Testis (tissue), 3 donors: ENCODE data around the gene CDH23. TPM values are rescaled to one million over a fixed set of nuclear protein-coding genes. Genes with fewer than 3 reads are reported as not detected.

Source experiments
- DNase-seq: peaks from one replicate; pipeline ENCODE4 v3.0.0-alpha.2; 2019
- H3K27ac ChIP-seq, 2 donors: fragments of 200-600 bp; sonication (generic); one replicate each; pipeline ENCODE4 v1.5.1; 2019
- H3K27me3 ChIP-seq: fragments of 200-600 bp; sonication (generic); one replicate; pipeline ENCODE4 v1.5.1; 2019
- H3K36me3 ChIP-seq: fragments of 200-600 bp; sonication (generic); one replicate; pipeline ENCODE4 v1.5.1; 2017; ENCODE audit warnings: low read depth; ENCODE audit errors: missing control alignments
- H3K4me1 ChIP-seq: fragments of 200-600 bp; sonication (generic); one replicate; pipeline ENCODE4 v1.5.1; 2019
- H3K4me3 ChIP-seq, 2 donors: fragments of 200-600 bp; sonication (generic); one replicate each; pipeline ENCODE4 v1.5.1; 2017 to 2019
- H3K9me3 ChIP-seq: fragments of 200-600 bp; sonication (generic); one replicate; pipeline ENCODE4 v1.5.1; 2017
- POLR2A ChIP-seq: fragments of 450-650 bp; IDR thresholded peaks from one replicate; pipeline ENCODE4 v1.6.1; 2017; ENCODE audit warnings: antibody characterized with exemption, mild to moderate bottlenecking, moderate library complexity
- whole genome bisulfite sequencing, 2 donors: methylation state at CpG; one replicate each; pipeline ENCODE4 v1.1.5; 2018; 5-methylcytosine and 5-hydroxymethylcytosine counted together
- intact Hi-C: fragments of 100-400 bp; cut with DNase I; formaldehyde crosslinking; loops from one replicate; pipeline ENCODE4 v1.15.1; 2023; ENCODE audit warnings: low total_unique reads
- polyA plus RNA-seq: library from polyadenylated mRNA; stranded (reverse); fragments of 350-450 nt; fragmentation: Illumina TruSeq; extraction: RNeasy Lipid Tissue Mini Kit (QIAGEN cat#74804); gene quantifications from one replicate; pipeline ENCODE4 v1.2.3, GENCODE V29; 2014; ENCODE audit warnings: low read depth, low replicate concordance; ENCODE audit not compliant: insufficient read depth
- total RNA-seq, 2 donors: library from RNA; depleted of rRNA; stranded (reverse); fragments of >200 nt; gene quantifications; one replicate each; pipeline ENCODE4 v1.2.3, GENCODE V29; 2016
- TF ChIP-seq, protein P1 (sequence below), 3 experiments: fragments of 450-650 bp in 2 of 3; fragments of 200-600 bp in 1 of 3; sonication (generic) in 1 of 3; IDR thresholded peaks; one replicate each; pipeline ENCODE4 v1.5.1; 2016 to 2019; ENCODE audit warnings: antibody characterized with exemption in 3 of 3, mild to moderate bottlenecking in 2 of 3, moderate library complexity in 1 of 3

The CDH23 gene
- total and polyA plus RNA-seq, 3 donors from 2014 or later, result 29.8 to 125 (median 81.7) TPM

DNA sequence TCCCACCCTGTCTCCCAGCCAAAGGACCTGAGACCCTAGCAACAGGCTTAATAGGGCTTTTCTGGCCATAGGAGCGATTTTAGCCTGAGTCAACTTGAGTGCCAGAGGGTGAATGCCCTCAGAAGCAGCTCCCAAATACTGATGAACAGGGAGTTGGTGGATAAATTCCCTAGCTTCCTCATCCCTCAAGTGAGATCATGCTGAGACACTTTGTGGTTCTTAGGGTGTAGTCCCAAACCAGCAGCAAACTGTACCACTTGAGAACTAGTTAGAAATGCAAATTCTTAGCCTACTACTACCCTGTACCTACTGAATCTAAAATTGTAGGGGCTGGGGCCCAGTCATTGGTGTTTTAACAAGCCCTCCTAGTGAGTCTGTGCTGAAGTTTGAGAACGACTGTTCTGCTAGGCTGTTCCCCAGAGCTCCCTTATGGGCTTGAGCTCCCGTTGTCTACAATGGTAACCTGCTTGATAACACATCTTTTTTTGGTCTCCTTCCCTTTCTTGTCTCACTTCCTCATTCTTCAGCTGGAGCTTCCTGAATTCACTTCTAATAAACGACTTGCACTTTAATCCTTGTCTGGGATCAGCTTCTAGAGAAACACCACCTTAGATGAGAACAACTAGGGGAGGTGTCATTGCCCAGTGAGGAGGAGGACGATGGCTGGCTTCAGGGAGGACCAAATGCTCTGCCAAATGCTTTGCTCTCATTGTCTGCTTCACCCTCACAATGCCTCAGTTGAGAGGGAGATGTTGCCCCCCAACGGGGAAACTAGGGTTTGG lies 18.2 kb upstream of the CDH23 start:
- Histone ChIP-seq H3K9me3 (no peaks in the 10 kb centered on the region), H3K36me3 (no peaks in the 10 kb centered on the region), H3K4me1 (peaks cover 25% of the 10 kb centered on the region), H3K4me3 (no peak overlapping the region), H3K27ac (peak overlapping the region; percentile 41 to 95), H3K27me3 (no peaks in the 10 kb centered on the region)
- intact Hi-C loops, result no loop called here
- WGBS, 2 donors, result 51 to 55% methylated on average over 6 of the region's 6 CpGs
- no peak for TF ChIP-seq POLR2A
- TF ChIP-seq, protein P1, sequence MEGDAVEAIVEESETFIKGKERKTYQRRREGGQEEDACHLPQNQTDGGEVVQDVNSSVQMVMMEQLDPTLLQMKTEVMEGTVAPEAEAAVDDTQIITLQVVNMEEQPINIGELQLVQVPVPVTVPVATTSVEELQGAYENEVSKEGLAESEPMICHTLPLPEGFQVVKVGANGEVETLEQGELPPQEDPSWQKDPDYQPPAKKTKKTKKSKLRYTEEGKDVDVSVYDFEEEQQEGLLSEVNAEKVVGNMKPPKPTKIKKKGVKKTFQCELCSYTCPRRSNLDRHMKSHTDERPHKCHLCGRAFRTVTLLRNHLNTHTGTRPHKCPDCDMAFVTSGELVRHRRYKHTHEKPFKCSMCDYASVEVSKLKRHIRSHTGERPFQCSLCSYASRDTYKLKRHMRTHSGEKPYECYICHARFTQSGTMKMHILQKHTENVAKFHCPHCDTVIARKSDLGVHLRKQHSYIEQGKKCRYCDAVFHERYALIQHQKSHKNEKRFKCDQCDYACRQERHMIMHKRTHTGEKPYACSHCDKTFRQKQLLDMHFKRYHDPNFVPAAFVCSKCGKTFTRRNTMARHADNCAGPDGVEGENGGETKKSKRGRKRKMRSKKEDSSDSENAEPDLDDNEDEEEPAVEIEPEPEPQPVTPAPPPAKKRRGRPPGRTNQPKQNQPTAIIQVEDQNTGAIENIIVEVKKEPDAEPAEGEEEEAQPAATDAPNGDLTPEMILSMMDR (IDR thresholded peaks at IDR 0.05), result no peak
- DNase-seq, result no peak

DNA sequence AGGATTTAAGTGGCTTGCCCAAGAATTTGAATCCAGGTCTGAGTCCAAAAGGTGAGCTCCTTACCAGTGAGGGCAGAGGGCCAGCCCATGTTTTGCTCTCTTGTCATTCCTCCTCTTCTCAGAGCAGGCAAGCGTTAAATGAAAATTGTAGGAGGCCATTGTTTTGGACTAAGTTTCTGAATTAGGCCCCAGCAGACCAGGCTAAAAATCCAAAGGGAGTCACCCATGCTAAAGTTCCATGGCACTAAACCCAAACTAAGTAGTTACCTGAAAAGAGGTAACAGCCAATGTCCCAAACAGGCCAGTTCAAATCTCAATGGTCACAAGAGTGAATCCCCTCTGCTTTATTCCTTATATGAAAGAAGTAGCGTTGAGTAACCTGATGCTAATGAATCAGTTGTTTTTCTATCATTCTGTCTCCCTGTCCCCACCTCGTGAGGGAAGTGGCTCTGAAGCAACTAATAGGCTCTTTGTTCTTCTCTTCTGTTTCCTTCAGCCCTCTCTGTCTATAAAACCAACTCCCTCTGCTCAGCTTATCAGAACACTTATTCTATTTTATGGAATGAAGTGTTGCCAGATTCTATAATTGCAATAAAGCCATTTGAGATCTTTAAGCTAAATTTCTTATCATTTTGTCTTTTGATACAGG lies 17.5 kb upstream of the CDH23 start:
- peak; percentile 36 for DNase-seq
- no peaks in the 10 kb centered on the region for H3K36me3 ChIP-seq
- WGBS, 2 donors, result 58 to 60% methylated on average over 3 of the region's 3 CpGs
- H3K4me1 ChIP-seq, result peaks cover 25% of the 10 kb centered on the region
- no peak overlapping the region for H3K4me3 ChIP-seq
- H3K27me3 ChIP-seq, result no peaks in the 10 kb centered on the region
- TF ChIP-seq, protein P1 (IDR thresholded peaks at IDR 0.05), result no peak
- no peak for TF ChIP-seq POLR2A
- no peaks in the 10 kb centered on the region for H3K9me3 ChIP-seq
- intact Hi-C loops, result no loop called here
- peak overlapping the region; percentile 41 to 95 for H3K27ac ChIP-seq

- H3K27me3 ChIP-seq, result no peaks in the 10 kb centered on the region
- no peak overlapping the region for H3K27ac ChIP-seq
- DNase-seq, result no peak
- TF ChIP-seq, protein P1 (IDR thresholded peaks at IDR 0.05), result no peak
- no peak for TF ChIP-seq POLR2A
- 47 to 68% methylated on average over 1 of the region's 1 CpG for WGBS, 2 donors
- H3K36me3 ChIP-seq, result no peaks in the 10 kb centered on the region
- no peak overlapping the region for H3K4me3 ChIP-seq
- intact Hi-C loops, result no loop called here
- H3K9me3 ChIP-seq, result no peaks in the 10 kb centered on the region
- peaks cover 25% of the 10 kb centered on the region for H3K4me1 ChIP-seq
These were observed 15.9 kb upstream of the CDH23 start for GRCh38 chr10:71380841-71381240.

GRCh38 chr10:71381611-71382010 lies 15.1 kb upstream of the CDH23 start:
- no peaks in the 10 kb centered on the region for H3K36me3 ChIP-seq
- no peak overlapping the region for H3K4me3 ChIP-seq
- H3K27ac ChIP-seq, result no peak overlapping the region
- intact Hi-C loops, result no loop called here
- H3K9me3 ChIP-seq, result no peaks in the 10 kb centered on the region
- peaks cover 22% of the 10 kb centered on the region for H3K4me1 ChIP-seq
- H3K27me3 ChIP-seq, result no peaks in the 10 kb centered on the region
- WGBS, 2 donors, result 87 to 92% methylated on average over 3 of the region's 3 CpGs
- DNase-seq, result no peak
- no peak for TF ChIP-seq POLR2A
- TF ChIP-seq, protein P1 (IDR thresholded peaks at IDR 0.05), result no peak
